ES-I3 (cell line): ENCODE data around the gene SRCAP.

Source experiments
- H3K36me3 ChIP-seq: 2 replicates; pipeline ENCODE4 v1.6.1; 2013; ENCODE audit warnings: mild to moderate bottlenecking, low read length, control low read depth, moderate library complexity; ENCODE audit not compliant: insufficient read depth
- H3K4me1 ChIP-seq: 2 replicates; pipeline ENCODE4 v1.6.1; 2013; ENCODE audit warnings: mild to moderate bottlenecking, control low read depth, low read length; ENCODE audit not compliant: insufficient read depth
- H3K9ac ChIP-seq: 2 replicates; pipeline ENCODE4 v1.6.1; 2013; ENCODE audit warnings: low read depth, mild to moderate bottlenecking, low read length, moderate library complexity
- H3K9me3 ChIP-seq: 2 replicates; pipeline ENCODE4 v1.6.1; 2013; ENCODE audit warnings: mild to moderate bottlenecking, low read length, moderate library complexity; ENCODE audit not compliant: control insufficient read depth, insufficient read depth

The SRCAP gene

GRCh38 chr16:30741461-30741914 lies 42.5 kb downstream of the SRCAP start:
- peaks cover 24% of the 10 kb centered on the region for H3K4me1 ChIP-seq
- H3K36me3 ChIP-seq: peaks cover 12% of the 10 kb centered on the region
- H3K9me3 ChIP-seq: no peaks in the 10 kb centered on the region
- H3K9ac ChIP-seq: no peak overlapping the region; the same call in 1 of the 2 replicates

DNA sequence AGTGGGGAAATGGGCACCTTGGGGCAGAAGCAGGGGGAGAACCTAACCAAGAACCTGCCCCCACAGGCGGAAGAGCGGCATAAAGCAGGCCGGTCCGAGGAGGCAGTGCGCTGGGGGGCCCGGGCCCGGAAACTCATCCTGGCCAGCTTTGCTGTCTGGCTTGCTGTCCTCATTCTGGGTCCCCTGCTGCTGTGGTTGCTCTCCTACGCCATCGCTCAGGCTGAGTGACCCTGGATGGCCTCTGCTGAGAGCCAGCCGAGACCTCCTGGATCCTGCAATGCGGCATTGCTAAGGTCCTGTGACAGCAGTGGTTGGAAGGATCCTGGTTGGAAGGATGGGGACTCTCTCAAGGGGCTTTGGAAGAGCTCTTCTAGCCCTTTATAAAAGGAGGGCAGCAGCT lies 44.7 kb downstream of the SRCAP start:
- H3K9me3 ChIP-seq: no peaks in the 10 kb centered on the region
- H3K4me1 ChIP-seq: peaks cover 24% of the 10 kb centered on the region
- no peak overlapping the region for H3K9ac ChIP-seq
- peaks cover 5% of the 10 kb centered on the region for H3K36me3 ChIP-seq

- no peak overlapping the region for H3K9ac ChIP-seq
- no peaks in the 10 kb centered on the region for H3K9me3 ChIP-seq
- peaks cover 5% of the 10 kb centered on the region for H3K36me3 ChIP-seq
- peaks cover 24% of the 10 kb centered on the region for H3K4me1 ChIP-seq
These were observed 45.2 kb downstream of the SRCAP start for GRCh38 chr16:30744183-30744582.

- peaks cover 18% of the 10 kb centered on the region for H3K4me1 ChIP-seq
- no peak overlapping the region for H3K9ac ChIP-seq
- H3K36me3 ChIP-seq: peaks cover 5% of the 10 kb centered on the region
These were observed 46.1 kb downstream of the SRCAP start for GRCh38 chr16:30745082-30745481.

GRCh38 chr16:30746638-30747175 lies 47.7 kb downstream of the SRCAP start:
- Histone ChIP-seq H3K9me3 (no peaks in the 10 kb centered on the region), H3K4me1 (peaks cover 3% of the 10 kb centered on the region; the same call in 1 of the 2 replicates), H3K9ac (no peak overlapping the region), H3K36me3 (peaks cover 7% of the 10 kb centered on the region)

More at GRCh38 chr16:30745082-30745481, 46.1 kb downstream of the SRCAP start:
- H3K9me3 ChIP-seq: no peaks in the 10 kb centered on the region

- no peaks in the 10 kb centered on the region for H3K4me1 ChIP-seq
- H3K9ac ChIP-seq: peak overlapping the region; percentile 60; the same call in 1 of the 2 replicates
- H3K36me3 ChIP-seq: peaks cover 5% of the 10 kb centered on the region
- H3K9me3 ChIP-seq: no peaks in the 10 kb centered on the region
These were observed 48.4 kb downstream of the SRCAP start for GRCh38 chr16:30747331-30747730.

GRCh38 chr16:30747799-30748633 lies 49.0 kb downstream of the SRCAP start, which contains the start of gene PHKG2:
Gene PHKG2 (plus strand): TSS chr16:30748425. CDS start chr16:30748821, 396 bp downstream.
- Histone ChIP-seq H3K9ac (peak within 1 kb of the TSS; percentile 60), H3K36me3 (peaks cover 5% of the 10 kb centered on the region), H3K4me1 (no peaks in the 10 kb centered on the region), H3K9me3 (no peaks in the 10 kb centered on the region)

DNA sequence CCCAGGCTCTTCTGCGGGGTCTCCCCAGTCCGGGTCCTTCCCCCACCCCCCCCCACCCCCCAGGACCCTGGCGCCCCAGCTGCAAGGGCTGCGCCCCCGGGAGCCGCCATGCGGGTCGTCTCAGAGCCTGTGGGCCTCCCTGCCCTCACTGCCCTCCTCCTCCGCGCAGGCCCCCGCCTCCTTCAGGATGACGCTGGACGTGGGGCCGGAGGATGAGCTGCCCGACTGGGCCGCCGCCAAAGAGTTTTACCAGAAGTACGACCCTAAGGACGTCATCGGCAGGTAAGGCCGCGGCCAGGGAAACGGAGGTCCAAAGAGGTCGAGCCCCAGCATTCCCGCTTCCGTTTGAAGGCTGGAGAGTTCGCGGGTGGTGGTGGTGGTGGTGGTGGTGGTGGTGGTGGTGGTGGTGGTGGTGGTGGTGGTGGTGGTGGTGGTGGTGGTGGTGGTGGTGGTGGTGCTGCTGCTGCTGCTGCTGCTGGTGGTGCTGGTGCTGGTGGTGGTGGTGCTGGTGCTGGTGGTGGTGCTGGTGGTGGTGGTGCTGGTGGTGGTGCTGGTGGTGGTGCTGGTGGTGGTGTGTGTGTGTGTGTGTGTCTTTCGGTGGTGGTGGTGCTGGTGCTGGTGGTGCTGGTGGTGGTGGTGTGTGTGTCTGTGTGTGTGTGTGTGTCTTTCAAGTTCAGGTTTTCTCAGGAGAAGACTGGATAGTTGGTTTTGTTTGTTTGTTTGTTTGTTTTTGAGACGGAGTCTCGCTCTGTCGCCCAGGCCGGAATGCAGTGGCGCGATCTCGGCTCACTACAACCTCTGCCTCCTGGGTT lies 49.9 kb downstream of the SRCAP start:
- peaks cover 3% of the 10 kb centered on the region; the same call in 1 of the 2 replicates for H3K36me3 ChIP-seq
- H3K9ac ChIP-seq: peak overlapping the region; percentile 57; the same call in 1 of the 2 replicates
- no peaks in the 10 kb centered on the region for H3K4me1 ChIP-seq
- no peaks in the 10 kb centered on the region for H3K9me3 ChIP-seq

DNA sequence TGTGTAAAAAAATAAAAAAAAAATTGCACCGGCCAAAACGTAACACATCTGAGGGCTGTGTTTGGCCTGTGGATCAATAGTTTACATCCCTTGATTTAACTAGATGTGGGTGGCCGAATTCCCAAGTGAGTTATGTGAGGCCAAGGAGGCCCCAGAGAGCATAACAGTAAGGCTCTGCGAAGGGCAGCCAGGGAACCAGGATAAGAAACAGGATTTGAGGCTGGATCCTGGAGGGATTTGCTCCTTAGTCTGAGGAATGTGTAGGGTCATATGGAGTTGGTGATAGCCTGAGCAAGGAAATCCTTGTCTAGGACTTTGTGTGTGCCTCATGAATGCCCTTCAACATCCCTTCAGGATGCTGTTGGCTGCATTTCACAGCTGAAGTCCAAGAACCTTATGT lies 51.2 kb downstream of the SRCAP start:
- H3K4me1 ChIP-seq: no peaks in the 10 kb centered on the region
- peaks cover 3% of the 10 kb centered on the region; the same call in 1 of the 2 replicates for H3K36me3 ChIP-seq
- H3K9me3 ChIP-seq: no peaks in the 10 kb centered on the region
- H3K9ac ChIP-seq: no peak overlapping the region

DNA sequence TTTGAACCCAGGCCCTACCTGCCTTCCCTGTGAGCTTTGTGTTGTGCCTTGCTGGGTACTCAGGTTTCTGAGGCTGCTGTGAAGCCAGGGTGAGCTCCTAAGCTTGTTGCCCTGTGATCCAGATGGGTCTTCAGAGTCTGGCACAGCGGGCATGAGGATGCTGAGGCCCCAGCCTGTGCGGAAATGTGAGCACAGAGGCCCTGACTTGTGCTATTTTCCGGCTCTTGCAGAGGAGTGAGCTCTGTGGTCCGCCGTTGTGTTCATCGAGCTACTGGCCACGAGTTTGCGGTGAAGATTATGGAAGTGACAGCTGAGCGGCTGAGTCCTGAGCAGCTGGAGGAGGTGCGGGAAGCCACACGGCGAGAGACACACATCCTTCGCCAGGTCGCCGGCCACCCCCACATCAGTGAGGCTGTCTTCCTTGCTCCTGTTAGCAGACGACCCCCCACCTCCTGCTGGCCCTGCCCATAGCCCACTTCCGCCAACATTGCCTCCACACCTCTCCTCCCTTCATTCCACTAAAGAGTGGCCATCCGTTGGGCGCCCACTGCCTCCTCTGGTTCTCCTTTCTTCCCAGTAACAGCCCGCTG lies 52.0 kb downstream of the SRCAP start:
- Histone ChIP-seq H3K9me3 (no peaks in the 10 kb centered on the region), H3K36me3 (0 out of 2 replicates have a peak, but pooled peaks cover 3% of the 10 kb centered on the region), H3K9ac (no peak overlapping the region), H3K4me1 (no peaks in the 10 kb centered on the region)

- H3K9ac ChIP-seq: no peak overlapping the region
- H3K36me3 ChIP-seq: 0 out of 2 replicates have a peak, but pooled peaks cover 3% of the 10 kb centered on the region
- H3K4me1 ChIP-seq: no peaks in the 10 kb centered on the region
- no peaks in the 10 kb centered on the region for H3K9me3 ChIP-seq
These were observed 54.6 kb downstream of the SRCAP start for GRCh38 chr16:30753596-30753995.

GRCh38 chr16:30755955-30756780 lies 57.2 kb downstream of the SRCAP start:
- no peaks in the 10 kb centered on the region for H3K36me3 ChIP-seq
- no peaks in the 10 kb centered on the region for H3K9me3 ChIP-seq
- no peak overlapping the region for H3K9ac ChIP-seq
- H3K4me1 ChIP-seq: no peaks in the 10 kb centered on the region

- Histone ChIP-seq H3K9ac (no peak overlapping the region), H3K36me3 (no peaks in the 10 kb centered on the region), H3K4me1 (no peaks in the 10 kb centered on the region), H3K9me3 (no peaks in the 10 kb centered on the region)
These were observed 57.8 kb downstream of the SRCAP start for GRCh38 chr16:30756781-30757100.
